HepG2 (cell line): ENCODE measurements around the gene SPOPL. TPM values are rescaled to one million over a fixed set of nuclear protein-coding genes. Genes with fewer than 3 reads are reported as not detected.

Experiments used
- ARNT ChIP-seq: fragments of 450-650 bp; IDR thresholded peaks from 2 replicates; pipeline ENCODE4 v1.6.1; 2017
- ATF7-NPFF ChIP-seq: sonication (generic); formaldehyde crosslinking; IDR thresholded peaks from 2 replicates; pipeline ENCODE4 v1.8.1; 2023; ENCODE audit warnings: mild to moderate bottlenecking, low read depth, missing genetic modification reagents, moderate library complexity
- HDAC2 ChIP-seq: sonication (generic); formaldehyde crosslinking; IDR thresholded peaks from 2 replicates; pipeline ENCODE4 v1.4.0; 2020; ENCODE audit warnings: missing genetic modification reagents
- HMG20A ChIP-seq: IDR thresholded peaks from 2 replicates; pipeline ENCODE4 v1.6.1; 2016; ENCODE audit warnings: borderline replicate concordance
- IRF1 ChIP-seq: sonication (generic); formaldehyde crosslinking; IDR thresholded peaks from 2 replicates; pipeline ENCODE4 v1.4.0; 2020; ENCODE audit warnings: low read depth, mild to moderate bottlenecking, missing genetic modification reagents
- KAT8 ChIP-seq: IDR thresholded peaks from 2 replicates; pipeline ENCODE4 v1.6.1; 2016; ENCODE audit warnings: missing genetic modification reagents, missing compliant biosample characterization
- KMT2B ChIP-seq: IDR thresholded peaks from 2 replicates; pipeline ENCODE4 v1.6.1; 2016; ENCODE audit warnings: missing genetic modification reagents, missing compliant biosample characterization
- SIX1 ChIP-seq: sonication (generic); formaldehyde crosslinking; IDR thresholded peaks from 2 replicates; pipeline ENCODE4 v1.4.0; 2020; ENCODE audit warnings: missing genetic modification reagents, borderline replicate concordance
- SRF ChIP-seq: IDR thresholded peaks from 2 replicates; pipeline ENCODE4 v1.6.1; 2011; ENCODE audit warnings: mild to moderate bottlenecking, low read depth, low read length, moderate library complexity
- TBL1XR1 ChIP-seq: fragments of 150-350 bp; IDR thresholded peaks from 2 replicates; pipeline ENCODE4 v1.6.1; 2014; ENCODE audit warnings: borderline replicate concordance, low read length; ENCODE audit not compliant: partially characterized antibody
- TCF12 ChIP-seq, 2 experiments: fragments of 450-650 bp in 1 of 2; sonication (generic) in 1 of 2; formaldehyde crosslinking in 1 of 2; IDR thresholded peaks; 2 replicates each; pipeline versions ENCODE4 v1.6.1 to v1.8.0; 2017 to 2022; ENCODE audit warnings: antibody characterized with exemption in 1 of 2, mild to moderate bottlenecking in 1 of 2, missing genetic modification reagents in 1 of 2, moderate library complexity in 1 of 2
- ZMYM2 ChIP-seq: sonication (generic); formaldehyde crosslinking; IDR thresholded peaks from 2 replicates; pipeline ENCODE4 v1.8.0; 2022; ENCODE audit warnings: mild to moderate bottlenecking, missing genetic modification reagents
- ZNF563 ChIP-seq: sonication (generic); formaldehyde crosslinking; IDR thresholded peaks from 2 replicates; pipeline ENCODE4 v1.8.0; 2022; ENCODE audit warnings: mild to moderate bottlenecking, moderate library complexity, missing genetic modification reagents
- ZNF883 ChIP-seq: sonication (generic); formaldehyde crosslinking; IDR thresholded peaks from 2 replicates; pipeline ENCODE4 v1.5.1; 2020; ENCODE audit warnings: mild to moderate bottlenecking, missing genetic modification reagents; ENCODE audit errors: not compliant biosample characterization
- ZSCAN30 ChIP-seq: sonication (generic); formaldehyde crosslinking; IDR thresholded peaks from 2 replicates; pipeline ENCODE4 v1.5.0; 2020; ENCODE audit warnings: mild to moderate bottlenecking, missing genetic modification reagents
- polyA plus RNA-seq, 8 experiments: library from polyadenylated mRNA; depleted of rRNA in 3 of 8; stranded (reverse) in 7 of 8; unstranded in 1 of 8; fragments of >200 nt; fragmentation: Illumina TruSeq in 4 of 8; extraction: Trizol in 4 of 8; gene quantifications; 2 replicates each; pipeline versions ENCODE4 v1.2.1 to v1.2.3, GENCODE V29; 2011 to 2016; ENCODE audit warnings: low read depth in 4 of 8, missing spikeins in 1 of 8, mixed read lengths in 1 of 8; ENCODE audit not compliant: insufficient read depth in 1 of 8
- total RNA-seq, 5 experiments: library from RNA; depleted of rRNA; stranded (reverse); fragments of >200 nt; fragmentation: Illumina TruSeq; extraction: Trizol; gene quantifications; 2 replicates each; pipeline ENCODE4 v1.2.3, GENCODE V29; 2016; ENCODE audit warnings: low read depth in 1 of 5
- TF ChIP-seq, protein P1 (sequence below): sonication (generic); formaldehyde crosslinking; IDR thresholded peaks from 2 replicates; pipeline ENCODE4 v1.4.0; 2020; ENCODE audit warnings: missing genetic modification reagents
- TF ChIP-seq, protein P2 (sequence below): sonication (generic); formaldehyde crosslinking; IDR thresholded peaks from 2 replicates; pipeline ENCODE4 v1.4.0; 2020; ENCODE audit warnings: missing genetic modification reagents; ENCODE audit errors: not compliant biosample characterization
- TF ChIP-seq, protein P3 (sequence below): sonication (generic); formaldehyde crosslinking; IDR thresholded peaks from 2 replicates; pipeline ENCODE4 v1.5.1; 2020; ENCODE audit warnings: missing genetic modification reagents, mild to moderate bottlenecking, borderline replicate concordance
- TF ChIP-seq, protein P4 (sequence below): IDR thresholded peaks from 2 replicates; pipeline ENCODE4 v1.6.1; 2012; ENCODE audit warnings: low read depth, low read length, improper control_type of control experiment
- TF ChIP-seq, protein P5 (sequence below): sonication (generic); formaldehyde crosslinking; IDR thresholded peaks from 2 replicates; pipeline ENCODE4 v1.4.0; 2020; ENCODE audit warnings: mild to moderate bottlenecking, missing genetic modification reagents

The SPOPL gene
- total and polyA plus RNA-seq, 2 of the 13 experiments (the other 11 are each of a cell fraction or from before 2014, with no cell fraction given) = 12.6 to 51.6 TPM

DNA sequence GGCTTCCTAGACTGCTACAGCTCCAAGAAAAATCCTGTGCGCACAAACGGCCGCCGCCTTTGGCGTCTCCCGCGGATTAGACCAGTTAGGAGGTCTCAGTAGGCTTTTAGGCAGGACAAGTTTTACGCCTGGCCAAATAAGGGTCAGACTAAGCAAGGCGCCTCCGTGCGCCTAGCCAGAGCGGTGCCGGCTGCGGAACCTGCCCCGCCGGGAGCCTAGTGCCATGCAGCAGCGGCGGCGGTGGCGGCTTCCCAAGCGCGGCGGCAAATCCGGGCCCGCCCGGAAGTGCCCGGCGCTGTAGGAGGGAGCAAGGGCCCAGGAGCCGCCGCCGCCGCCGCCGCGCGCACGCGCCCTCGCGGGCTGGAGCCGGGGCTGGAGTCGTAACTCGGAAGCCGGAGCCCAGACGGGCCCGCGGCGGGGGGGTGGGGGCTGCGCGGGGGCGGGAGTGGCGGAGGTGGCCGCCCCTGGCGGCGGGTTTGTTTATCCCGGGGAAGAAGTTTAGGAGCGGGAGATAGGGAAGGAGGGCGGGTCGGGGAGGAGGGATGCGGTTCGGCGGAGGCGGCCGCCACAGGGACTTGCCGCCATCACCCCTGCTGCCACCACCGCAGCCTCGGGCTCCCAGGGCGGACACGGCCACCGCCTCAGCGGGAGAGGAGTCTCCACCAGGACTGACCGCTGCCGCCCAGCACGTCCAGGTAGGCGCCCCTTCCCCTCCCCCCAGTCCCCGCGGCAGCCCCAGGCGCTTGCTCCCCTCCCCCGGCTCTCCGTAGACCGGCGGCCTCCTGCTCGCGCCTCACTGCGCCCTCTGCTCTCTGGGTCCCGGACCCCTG is at the start of gene SPOPL (continued):
- no peak for TF ChIP-seq ZNF883 (CRISPR knock-in tag)
- TF ChIP-seq, protein P1, sequence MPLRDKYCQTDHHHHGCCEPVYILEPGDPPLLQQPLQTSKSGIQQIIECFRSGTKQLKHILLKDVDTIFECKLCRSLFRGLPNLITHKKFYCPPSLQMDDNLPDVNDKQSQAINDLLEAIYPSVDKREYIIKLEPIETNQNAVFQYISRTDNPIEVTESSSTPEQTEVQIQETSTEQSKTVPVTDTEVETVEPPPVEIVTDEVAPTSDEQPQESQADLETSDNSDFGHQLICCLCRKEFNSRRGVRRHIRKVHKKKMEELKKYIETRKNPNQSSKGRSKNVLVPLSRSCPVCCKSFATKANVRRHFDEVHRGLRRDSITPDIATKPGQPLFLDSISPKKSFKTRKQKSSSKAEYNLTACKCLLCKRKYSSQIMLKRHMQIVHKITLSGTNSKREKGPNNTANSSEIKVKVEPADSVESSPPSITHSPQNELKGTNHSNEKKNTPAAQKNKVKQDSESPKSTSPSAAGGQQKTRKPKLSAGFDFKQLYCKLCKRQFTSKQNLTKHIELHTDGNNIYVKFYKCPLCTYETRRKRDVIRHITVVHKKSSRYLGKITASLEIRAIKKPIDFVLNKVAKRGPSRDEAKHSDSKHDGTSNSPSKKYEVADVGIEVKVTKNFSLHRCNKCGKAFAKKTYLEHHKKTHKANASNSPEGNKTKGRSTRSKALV (CRISPR knock-in tag) = peak; percentile 93; the same call in 1 of the 2 replicates
- TF ChIP-seq ZMYM2 (CRISPR knock-in tag) = no peak
- TF ChIP-seq, protein P2, sequence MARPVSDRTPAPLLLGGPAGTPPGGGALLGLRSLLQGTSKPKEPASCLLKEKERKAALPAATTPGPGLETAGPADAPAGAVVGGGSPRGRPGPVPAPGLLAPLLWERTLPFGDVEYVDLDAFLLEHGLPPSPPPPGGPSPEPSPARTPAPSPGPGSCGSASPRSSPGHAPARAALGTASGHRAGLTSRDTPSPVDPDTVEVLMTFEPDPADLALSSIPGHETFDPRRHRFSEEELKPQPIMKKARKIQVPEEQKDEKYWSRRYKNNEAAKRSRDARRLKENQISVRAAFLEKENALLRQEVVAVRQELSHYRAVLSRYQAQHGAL (CRISPR knock-in tag) = peak; percentile 60
- no peak for TF ChIP-seq IRF1 (CRISPR knock-in tag)
- no peak for TF ChIP-seq HMG20A (CRISPR knock-in tag)
- peak; percentile 17; the same call in 1 of the 2 replicates for TF ChIP-seq SIX1 (CRISPR knock-in tag)
- TF ChIP-seq ATF7-NPFF (CRISPR knock-in tag) = peak; percentile 78; the same call in 1 of the 2 replicates
- TF ChIP-seq TBL1XR1 = no peak
- peak; percentile 68; the same call in 1 of the 2 replicates for TF ChIP-seq ZNF563 (CRISPR knock-in tag)
- TF ChIP-seq, protein P3, sequence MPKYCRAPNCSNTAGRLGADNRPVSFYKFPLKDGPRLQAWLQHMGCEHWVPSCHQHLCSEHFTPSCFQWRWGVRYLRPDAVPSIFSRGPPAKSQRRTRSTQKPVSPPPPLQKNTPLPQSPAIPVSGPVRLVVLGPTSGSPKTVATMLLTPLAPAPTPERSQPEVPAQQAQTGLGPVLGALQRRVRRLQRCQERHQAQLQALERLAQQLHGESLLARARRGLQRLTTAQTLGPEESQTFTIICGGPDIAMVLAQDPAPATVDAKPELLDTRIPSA (CRISPR knock-in tag) = no peak
- no peak for TF ChIP-seq ZSCAN30
- TF ChIP-seq KMT2B (CRISPR knock-in tag) = peak; percentile 71
- TF ChIP-seq HDAC2 (CRISPR knock-in tag) = peak; percentile 70
- TF ChIP-seq KAT8 (CRISPR knock-in tag) = peak; percentile 87; the same call in 1 of the 2 replicates
- TF ChIP-seq, protein P4, sequence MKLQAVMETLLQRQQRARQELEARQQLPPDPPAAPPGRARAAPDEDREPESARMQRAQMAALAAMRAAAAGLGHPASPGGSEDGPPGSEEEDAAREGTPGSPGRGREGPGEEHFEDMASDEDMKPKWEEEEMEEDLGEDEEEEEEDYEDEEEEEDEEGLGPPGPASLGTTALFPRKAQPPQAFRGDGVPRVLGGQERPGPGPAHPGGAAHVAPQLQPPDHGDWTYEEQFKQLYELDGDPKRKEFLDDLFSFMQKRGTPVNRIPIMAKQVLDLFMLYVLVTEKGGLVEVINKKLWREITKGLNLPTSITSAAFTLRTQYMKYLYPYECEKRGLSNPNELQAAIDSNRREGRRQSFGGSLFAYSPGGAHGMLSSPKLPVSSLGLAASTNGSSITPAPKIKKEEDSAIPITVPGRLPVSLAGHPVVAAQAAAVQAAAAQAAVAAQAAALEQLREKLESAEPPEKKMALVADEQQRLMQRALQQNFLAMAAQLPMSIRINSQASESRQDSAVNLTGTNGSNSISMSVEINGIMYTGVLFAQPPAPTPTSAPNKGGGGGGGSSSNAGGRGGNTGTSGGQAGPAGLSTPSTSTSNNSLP = no peak
- no peak for TF ChIP-seq ARNT
- TF ChIP-seq, protein P5, sequence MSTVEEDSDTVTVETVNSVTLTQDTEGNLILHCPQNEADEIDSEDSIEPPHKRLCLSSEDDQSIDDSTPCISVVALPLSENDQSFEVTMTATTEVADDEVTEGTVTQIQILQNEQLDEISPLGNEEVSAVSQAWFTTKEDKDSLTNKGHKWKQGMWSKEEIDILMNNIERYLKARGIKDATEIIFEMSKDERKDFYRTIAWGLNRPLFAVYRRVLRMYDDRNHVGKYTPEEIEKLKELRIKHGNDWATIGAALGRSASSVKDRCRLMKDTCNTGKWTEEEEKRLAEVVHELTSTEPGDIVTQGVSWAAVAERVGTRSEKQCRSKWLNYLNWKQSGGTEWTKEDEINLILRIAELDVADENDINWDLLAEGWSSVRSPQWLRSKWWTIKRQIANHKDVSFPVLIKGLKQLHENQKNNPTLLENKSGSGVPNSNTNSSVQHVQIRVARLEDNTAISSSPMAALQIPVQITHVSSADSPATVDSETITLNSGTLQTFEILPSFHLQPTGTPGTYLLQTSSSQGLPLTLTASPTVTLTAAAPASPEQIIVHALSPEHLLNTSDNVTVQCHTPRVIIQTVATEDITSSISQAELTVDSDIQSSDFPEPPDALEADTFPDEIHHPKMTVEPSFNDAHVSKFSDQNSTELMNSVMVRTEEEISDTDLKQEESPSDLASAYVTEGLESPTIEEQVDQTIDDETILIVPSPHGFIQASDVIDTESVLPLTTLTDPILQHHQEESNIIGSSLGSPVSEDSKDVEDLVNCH (CRISPR knock-in tag) = no peak
- no peak for TF ChIP-seq TCF12 (IDR thresholded peaks at IDR 0.05)
- TF ChIP-seq TCF12 (CRISPR knock-in tag; IDR thresholded peaks at IDR 0.05) = peak; percentile 36; the same call in 1 of the 2 replicates
- peak; percentile 68 for TF ChIP-seq SRF
